Gastroesophageal sphincter (tissue), 3 donors: Measurements from ENCODE around the gene ADAMTSL2.

Experiments used
- EP300 ChIP-seq: sonication (generic); formaldehyde crosslinking; IDR thresholded peaks from one replicate; pipeline ENCODE4 v1.6.1; 2017; ENCODE audit warnings: antibody characterized with exemption, mild to moderate bottlenecking
- POLR2A ChIP-seq, 2 donors: fragments of 450-650 bp; IDR thresholded peaks; one replicate each; pipeline ENCODE4 v1.6.1; 2017; ENCODE audit warnings: antibody characterized with exemption in 2 of 2, mild to moderate bottlenecking in 2 of 2, moderate library complexity in 1 of 2
- POLR2AphosphoS5 ChIP-seq: sonication (generic); formaldehyde crosslinking; IDR thresholded peaks from one replicate; pipeline ENCODE4 v1.6.1; 2017; ENCODE audit warnings: antibody characterized with exemption
- TF ChIP-seq, protein P1 (sequence below), 4 experiments: fragments of 200-600 bp in 2 of 4; fragments of 450-650 bp in 2 of 4; sonication (generic) in 1 of 4; IDR thresholded peaks; one replicate each; pipeline ENCODE4 v1.5.1; 2017 to 2019; ENCODE audit warnings: antibody characterized with exemption in 4 of 4, mild to moderate bottlenecking in 2 of 4, moderate library complexity in 2 of 4

DNA sequence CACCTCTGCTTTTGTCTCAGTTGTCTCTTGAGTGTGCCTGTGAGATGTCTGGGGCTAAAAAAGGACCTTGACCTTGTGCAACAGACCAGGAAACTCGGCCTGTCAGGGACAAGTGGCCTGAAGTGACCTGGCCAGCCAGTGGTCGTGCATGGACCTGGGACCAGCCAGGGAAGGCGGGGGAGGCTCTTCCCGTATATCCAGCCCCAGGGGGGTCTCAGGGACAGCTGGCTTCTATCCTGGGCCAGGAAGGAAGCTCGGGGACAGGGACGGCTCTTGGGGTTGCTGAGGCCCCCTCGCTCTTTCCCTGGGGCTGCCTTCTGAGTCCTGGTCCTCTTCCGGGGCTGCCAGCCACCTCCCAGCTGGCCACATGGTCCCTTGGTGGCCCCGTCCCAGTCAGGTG is 3.2 kb upstream of the ADAMTSL2 start:
- no peak for TF ChIP-seq POLR2A (IDR thresholded peaks at IDR 0.05)
- TF ChIP-seq, protein P1, sequence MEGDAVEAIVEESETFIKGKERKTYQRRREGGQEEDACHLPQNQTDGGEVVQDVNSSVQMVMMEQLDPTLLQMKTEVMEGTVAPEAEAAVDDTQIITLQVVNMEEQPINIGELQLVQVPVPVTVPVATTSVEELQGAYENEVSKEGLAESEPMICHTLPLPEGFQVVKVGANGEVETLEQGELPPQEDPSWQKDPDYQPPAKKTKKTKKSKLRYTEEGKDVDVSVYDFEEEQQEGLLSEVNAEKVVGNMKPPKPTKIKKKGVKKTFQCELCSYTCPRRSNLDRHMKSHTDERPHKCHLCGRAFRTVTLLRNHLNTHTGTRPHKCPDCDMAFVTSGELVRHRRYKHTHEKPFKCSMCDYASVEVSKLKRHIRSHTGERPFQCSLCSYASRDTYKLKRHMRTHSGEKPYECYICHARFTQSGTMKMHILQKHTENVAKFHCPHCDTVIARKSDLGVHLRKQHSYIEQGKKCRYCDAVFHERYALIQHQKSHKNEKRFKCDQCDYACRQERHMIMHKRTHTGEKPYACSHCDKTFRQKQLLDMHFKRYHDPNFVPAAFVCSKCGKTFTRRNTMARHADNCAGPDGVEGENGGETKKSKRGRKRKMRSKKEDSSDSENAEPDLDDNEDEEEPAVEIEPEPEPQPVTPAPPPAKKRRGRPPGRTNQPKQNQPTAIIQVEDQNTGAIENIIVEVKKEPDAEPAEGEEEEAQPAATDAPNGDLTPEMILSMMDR (IDR thresholded peaks at IDR 0.05): no peak
- no peak for TF ChIP-seq EP300
- TF ChIP-seq POLR2AphosphoS5: no peak
